Measurements from ENCODE around the gene ZNF490.
"Not testable (repeated sequence)": the region's sequence is repeated elsewhere in the genome, so short reads cannot be mapped to it uniquely, and the experiment has no call there.

Gene ZNF490

DNA sequence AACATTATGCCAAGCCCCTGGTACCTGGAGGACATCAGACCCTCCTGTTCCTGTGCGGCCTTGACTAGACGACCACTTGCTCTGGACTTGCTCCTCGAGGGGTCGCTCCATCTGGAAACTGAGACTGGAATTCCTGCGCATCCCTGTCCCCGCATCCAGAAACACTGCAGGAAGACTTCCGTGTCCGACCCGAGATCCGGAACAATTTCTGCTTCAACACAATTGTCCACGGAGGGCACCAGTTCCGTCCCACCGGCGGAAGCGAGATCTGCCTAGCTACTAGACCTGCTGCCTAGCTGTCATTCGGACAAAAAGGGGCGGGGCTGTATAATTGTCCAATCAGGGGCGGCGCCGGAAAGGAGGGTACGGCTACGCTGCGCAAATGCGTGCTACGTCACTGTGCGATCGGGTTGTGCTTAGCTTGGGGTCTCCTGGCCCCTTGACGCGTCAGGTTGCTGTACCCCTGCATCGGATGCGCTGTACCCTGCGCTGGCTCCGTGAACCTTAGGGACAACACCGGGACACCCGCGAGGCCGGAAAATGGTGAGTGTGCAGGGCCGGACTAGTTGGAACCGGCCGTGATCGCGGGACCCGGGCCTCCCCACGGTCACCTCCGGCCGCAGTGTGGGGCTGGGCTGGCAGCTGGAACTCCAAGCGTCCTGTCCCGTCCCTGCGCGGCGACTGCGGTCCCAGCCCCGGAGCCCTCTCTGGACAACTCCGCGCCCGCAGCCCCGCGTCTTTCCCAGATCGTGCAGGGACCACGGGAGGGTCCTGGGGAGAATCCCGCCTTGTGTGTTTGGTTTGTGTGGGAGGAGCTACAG, at the start of gene ZNF490, which contains the start of gene ZNF791:
ZNF490 (minus strand) TSS at position 274 of the 821 bp plus-strand sequence; CDS start at position 141, 133 bp downstream.
ZNF791 (plus strand) TSS at position 381 of the 821 bp plus-strand sequence; CDS start at position 541, 160 bp downstream.
- peak; percentile 95 for FAIRE-seq

DNA sequence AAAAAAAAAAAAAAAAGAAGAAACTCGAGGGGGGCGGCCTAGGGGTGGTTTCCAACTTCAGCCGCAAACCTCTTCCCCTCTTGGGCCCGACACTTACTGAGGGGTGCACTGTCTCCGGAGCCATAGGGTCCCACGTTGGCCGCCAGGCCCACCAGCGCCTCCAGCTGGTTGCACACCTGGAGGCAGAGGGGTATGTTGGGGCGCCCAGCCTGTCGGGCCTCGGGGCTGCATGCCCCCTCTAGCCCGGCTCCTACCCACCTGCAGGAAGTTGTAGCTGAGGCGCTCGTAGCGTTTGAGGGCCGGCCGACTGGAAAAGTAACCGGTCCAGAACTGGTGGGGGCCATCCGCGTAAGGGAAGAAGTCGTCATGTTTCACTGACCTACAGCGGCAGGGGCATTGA, 47.4 kb upstream of the ZNF490 start:
- FAIRE-seq: no peak

GRCh38 chr19:12656899-12657571, 46.4 kb upstream of the ZNF490 start:
- no peak for FAIRE-seq

DNA sequence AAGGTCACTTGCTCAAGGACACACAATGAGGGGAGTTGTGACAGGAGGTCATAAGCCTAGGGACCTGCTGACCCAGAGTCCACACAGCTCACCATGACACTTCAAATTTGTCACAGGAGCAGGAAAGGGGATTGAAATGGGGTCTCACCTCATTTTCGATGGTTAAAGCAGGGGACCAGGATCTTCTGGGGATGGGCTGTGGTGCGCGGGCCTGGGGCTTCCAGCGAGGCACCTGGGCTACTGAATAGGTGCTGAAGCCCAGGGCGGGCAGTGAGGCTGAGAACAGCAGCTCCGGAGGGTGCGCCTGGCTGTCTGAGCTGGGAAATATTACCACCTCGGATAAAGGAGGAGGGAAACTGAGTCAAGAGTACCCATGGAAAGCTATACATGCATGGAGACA, 44.9 kb upstream of the ZNF490 start:
- FAIRE-seq: no peak

DNA sequence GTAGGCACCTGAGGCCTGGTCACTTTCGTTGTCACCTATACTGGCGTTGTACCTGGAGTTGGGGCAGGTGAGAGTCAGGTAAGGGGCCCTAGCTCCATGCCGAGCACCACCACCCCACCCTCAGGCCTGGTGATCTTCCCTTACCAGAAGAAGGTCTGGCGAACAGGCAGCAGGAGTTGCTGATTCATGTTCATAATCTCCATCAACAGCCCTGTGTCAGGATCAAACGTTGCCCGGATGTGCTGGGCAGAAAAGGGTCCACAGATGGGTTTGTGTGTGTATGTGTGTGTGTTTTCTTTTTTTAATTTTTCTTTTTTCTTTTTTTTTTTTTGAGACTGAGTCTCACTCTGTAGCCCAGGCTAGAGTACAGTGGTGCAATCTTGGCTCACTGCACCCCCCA, 41.6 kb upstream of the ZNF490 start:
- FAIRE-seq: no peak

DNA sequence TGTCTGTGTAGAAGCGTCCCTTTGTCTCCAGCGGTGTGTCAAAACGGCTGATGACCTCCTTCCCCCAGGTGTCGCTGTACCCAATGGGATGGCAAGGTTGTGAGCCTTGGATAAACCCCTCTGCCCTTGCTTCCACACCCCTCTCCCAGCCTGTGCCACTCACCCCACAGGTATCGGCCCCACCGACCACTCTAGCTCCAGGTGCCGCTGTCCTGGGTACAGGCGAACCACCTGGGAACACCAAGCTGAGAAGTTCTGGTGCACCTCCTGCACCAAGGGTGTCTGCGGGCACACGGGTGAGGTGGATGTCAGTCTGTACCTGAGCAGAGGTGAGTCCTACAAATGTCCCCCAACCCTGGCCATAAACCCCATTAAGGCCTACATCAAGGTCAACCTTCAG, 39.3 kb upstream of the ZNF490 start:
- FAIRE-seq: no peak

DNA sequence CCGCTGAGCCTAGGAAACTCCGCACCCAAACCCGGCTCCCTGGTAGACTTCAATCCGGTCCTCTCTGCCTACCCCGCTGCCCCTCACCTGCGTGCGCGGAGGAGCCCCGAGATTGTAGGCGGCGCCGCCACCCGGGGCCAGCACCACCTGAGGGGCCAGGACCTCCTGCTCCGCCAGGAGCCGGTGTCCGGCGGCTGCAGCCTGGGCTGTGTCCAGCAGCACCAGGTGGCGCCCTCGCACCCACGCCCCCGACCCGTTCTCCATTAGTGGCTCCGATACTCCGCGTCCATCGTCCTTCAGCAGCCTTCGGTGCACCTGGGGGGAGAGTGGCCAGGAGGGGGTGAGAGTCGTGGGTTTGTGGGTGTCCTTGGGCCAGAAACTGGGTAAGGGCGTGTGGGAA, 37.5 kb upstream of the ZNF490 start:
- FAIRE-seq: no peak

DNA sequence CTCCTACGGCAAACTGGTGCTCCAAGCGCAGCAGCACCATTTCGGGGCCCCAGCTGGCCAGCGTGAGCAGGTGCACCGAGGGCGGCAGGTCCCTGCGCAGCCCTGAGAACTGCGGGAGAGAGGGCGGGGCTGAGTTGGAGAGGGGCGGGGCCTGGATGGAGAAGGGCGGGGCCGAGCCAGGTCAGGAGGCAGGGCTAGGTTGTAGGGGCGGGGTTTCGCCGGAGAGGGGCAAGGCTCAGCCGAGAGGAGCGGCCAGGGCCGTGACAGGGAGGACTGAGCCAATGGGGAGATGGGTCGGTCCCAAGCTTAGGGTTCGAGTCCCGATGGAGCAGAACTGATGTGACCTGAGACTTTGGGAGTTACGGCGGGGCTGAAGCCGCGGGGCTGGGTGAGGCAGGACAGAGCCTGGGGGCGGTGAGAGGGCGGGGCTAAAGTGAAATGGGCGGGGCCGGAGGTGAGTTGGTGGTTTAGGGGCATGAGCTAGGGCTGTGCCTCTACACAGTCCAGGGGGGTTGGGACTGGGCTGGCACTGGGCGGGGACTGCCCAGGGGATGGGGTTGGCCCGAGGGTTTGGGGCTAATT, 37.0 kb upstream of the ZNF490 start:
- FAIRE-seq: no peak

DNA sequence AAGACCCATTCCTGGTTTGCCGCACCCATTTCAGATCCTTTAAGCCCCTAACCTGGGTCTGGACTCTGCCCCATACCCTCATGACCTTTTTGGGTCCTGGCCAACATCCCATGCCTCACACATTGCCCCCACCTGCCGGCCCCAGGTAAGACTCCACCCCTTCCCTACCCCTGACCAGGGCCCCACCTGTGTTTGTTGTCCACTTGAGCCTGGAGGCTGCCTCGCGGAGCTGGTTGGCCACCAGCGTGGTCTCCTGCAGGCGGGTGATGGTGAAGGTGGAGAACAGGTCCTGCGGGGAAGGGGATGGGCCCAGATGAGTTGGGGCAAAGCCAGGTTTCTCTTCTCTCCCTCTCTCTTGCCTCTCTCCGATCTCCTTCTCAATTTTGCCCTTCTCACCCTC, 36.4 kb upstream of the ZNF490 start:
- FAIRE-seq: no peak

DNA sequence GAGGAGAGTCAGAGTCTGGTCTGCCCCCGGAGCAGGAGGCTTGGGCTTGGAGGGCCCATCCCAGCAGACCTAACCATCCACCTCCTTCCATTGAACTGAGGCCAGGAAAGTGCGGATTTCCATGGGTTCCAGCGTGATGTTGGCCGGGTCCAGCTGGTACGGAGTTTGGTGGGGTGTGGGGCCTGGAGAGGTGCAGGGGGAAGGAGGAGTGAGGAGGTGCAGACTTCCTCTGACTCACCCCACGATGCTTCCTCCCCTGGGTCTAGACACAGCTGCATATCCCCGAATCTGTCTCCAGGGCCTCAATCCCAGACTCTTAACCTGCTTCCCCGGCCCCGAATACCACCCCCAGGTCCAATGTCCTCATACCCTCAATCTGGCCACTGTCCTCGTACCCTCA, 35.9 kb upstream of the ZNF490 start:
- no peak for FAIRE-seq

GRCh38 chr19:12643716-12644115, 33.1 kb upstream of the ZNF490 start:
- not testable (repeated sequence) for FAIRE-seq

DNA sequence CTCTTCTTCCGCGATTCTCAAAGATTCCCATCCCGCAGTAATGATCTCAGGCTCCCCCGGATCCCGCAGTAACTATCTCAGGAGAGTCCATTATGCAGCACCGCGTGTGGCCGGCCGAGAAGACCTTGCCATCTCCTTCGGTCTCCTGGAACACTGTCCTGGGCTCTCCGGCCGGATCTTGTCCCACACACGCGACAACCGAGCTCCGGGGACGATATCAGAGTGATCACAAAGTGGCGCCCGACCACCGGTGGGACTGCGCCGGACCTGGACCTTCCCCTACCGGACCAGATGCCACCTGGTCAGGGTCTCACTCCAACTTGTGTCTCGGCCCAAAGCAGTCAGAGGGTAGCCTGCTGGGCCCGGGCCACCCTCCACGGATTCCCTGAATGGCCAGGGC, 31.9 kb upstream of the ZNF490 start:
- no peak for FAIRE-seq

DNA sequence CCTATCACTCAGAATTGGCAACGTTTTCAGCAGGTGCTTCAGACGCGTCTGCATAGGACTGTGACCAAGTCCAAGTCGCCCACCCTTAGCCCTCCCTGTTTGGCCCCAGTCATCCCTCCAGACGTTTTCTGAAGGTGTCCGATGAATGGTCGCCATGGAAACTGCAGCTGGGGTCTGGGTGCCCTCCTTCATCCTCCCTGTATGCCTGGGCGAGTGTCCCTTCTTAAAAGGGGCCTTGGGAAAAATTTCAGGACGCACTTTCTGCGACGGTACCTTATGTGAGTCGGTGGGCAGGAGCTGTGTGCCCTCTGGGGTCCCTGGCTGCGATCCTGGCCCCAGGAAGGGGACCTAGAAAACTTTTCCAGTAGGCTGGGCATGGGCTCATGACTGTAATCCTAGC, 30.8 kb upstream of the ZNF490 start:
- no peak for FAIRE-seq

- FAIRE-seq: no peak
Observed at GRCh38 chr19:12639901-12640613, 29.4 kb upstream of the ZNF490 start.

DNA sequence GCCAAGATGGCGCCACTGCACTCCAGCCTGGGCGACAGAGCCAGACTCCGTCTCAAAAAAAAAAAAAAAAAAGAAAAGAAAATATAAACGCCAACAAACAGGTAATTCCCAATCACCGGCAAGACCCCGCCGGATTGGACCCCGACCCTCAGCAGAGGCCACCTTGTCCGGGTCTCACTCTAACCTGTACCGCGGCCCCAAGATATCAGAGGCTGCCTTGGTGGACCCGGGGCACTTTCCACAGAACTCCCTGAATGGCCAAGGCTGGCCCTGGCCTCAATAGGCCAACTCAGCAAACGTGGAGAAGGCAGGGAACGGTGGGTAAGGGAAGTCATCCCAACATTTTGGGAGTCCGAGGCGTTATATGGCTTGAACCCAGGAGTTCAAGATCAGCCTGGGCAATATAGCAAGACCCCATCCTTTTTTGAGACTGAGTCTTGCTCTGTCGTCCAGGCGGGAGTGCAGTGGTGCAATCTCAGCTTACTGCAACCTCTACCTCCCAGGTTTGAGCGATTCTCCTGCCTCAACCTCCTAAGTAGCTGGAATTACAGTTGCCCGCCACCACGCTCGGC, 28.1 kb upstream of the ZNF490 start:
- FAIRE-seq: no peak

DNA sequence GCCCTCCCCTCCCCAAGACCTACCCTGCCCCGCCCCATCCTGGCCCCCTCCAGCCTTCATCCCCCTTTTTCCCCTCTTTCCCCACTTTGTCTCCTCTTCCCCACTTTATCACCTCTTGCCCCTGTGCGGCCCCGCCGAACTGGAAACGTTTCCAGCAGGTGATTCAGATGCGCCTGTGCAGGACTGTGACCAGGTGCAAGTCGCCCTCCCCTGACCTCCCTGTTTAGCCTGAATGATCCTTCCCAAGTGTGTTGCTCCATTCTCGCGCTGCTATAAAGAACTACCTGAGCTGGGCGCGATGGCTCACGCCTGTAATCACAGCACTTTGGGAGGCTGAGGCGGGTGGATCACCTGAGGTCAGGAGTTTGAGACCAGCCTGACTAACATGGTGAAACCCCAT, 26.0 kb upstream of the ZNF490 start:
- no peak for FAIRE-seq

DNA sequence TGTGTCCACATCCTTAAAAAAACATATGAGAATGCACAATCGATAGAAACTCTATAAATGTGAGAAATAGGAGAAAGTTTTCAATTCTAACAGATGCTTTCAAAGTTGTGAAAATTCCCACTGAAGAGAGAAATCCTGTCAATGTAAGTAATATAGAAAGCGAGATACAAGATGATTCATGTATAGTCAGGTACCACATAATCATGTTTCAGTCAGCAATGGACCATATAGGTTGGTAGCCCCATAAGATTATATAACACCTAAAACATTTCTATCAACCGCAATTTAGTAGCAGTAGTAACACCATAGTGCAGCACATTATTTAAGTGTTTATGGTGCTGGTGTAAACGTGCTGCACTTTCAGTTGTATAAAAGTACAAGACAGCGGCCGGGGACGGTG, 18.6 kb upstream of the ZNF490 start:
- no peak for FAIRE-seq

GRCh38 chr19:12628040-12629022, 17.7 kb upstream of the ZNF490 start:
- FAIRE-seq: no peak

DNA sequence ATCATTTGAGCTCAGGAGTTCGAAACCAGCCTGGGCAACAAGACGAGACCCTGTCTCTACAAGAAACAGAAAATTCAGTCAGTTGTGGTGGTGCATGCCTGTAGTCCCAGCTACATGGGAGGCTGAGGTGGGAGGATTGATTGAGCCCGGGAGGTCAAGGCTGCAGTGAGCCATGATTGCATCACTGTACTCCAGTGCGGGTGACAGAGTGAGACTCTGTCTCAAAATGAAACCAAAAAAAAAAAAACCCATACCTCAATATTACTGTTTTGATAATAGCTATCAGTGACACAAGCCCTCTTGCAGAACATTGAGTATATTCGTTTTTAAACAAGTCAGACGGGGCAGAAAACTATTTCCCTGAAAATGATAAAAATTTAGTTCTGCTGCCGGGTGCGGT, 16.3 kb upstream of the ZNF490 start:
- FAIRE-seq: no peak

GRCh38 chr19:12623361-12624031, 12.9 kb upstream of the ZNF490 start:
- no peak for FAIRE-seq

Data from endometrium (tissue), 2 donors.